ENCODE results near the gene SV2C. TPM values are rescaled to one million over a fixed set of nuclear protein-coding genes. Genes with fewer than 3 reads are reported as not detected.
A peak's percentile ranks its signal among the peaks of the same experiment; 100 is the strongest.

Gene SV2C
- total RNA-seq, 1 experiment from 2014 or later, result not detected

DNA sequence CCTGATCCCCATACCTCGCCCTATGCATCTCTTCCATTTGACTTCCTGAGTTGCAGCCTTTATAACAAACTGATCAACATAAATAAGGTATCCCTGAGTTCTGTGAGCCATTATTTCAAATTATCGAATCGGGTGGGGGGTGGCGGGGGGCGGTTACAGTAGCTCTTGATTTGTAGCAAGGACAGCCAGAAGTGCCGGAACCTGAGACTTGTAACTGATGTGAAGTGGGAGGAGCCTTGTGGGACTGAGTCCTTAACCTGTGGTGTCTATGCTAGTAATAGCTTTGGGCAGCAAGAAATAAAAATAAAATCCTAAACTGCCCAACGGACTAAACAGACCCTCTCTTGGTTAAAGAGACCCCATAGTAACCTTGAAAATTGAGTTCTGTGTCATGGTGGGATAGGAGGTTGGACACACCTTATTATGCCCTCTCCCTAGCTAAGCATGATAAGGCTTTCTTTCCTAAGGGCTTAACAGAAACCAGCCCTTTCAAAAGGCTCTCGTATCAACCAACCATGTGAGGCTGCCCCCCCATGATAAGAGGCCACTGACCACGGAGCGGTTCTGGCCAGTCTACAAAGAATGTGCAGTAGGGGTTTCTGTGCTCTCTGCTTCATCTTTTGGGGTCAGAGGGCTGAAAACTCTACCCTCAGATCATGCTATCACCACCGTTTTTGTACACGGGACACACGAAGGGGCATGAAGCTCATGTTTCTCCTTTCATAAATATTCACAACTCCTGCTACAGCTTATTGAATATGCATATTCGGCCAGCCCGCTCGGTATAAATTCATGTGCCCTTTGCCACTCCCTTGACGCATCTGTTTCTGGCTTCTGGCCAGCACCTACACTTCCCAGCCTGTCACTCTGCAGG lies 280.4 kb downstream of the SV2C start:
- Mint-ChIP-seq H3K27me3 (ENCODE audit: insufficient read depth, unreplicated experiment) (no peaks in the 10 kb centered on the region), H3K27ac (ENCODE audit: low read depth, unreplicated experiment) (no peak overlapping the region), H3K4me1 (ENCODE audit: insufficient read depth, unreplicated experiment) (peaks cover 5% of the 10 kb centered on the region), H3K36me3 (ENCODE audit: insufficient read depth, unreplicated experiment) (no peaks in the 10 kb centered on the region), H3K4me3 (ENCODE audit: unreplicated experiment) (no peak overlapping the region), H3K9me3 (ENCODE audit: unreplicated experiment) (peaks cover 1% of the 10 kb centered on the region)
- ChIA-PET CTCF (interaction anchor here (0.6 to 1.9 kb wide), 3 partner anchors 8 to 40 kb away, joined by 3 to 4 read pairs (median 3); partner anchors contain the start of gene IQGAP2), POLR2A (interaction anchor here (0.6 kb wide), 1 partner anchor 17 kb away, joined by 3 read pairs; no protein-coding TSS in a partner anchor)
- no TSS peak for BruUV-seq (replicated peaks)
- TF ChIP-seq CTCF (IDR thresholded peaks at IDR 0.05; ENCODE audit: unreplicated experiment), result no peak
- peak; percentile 58 for DNase-seq (ENCODE audit: unreplicated experiment)
- intact Hi-C loops (cut with micrococcal nuclease), result no loop called here

DNA sequence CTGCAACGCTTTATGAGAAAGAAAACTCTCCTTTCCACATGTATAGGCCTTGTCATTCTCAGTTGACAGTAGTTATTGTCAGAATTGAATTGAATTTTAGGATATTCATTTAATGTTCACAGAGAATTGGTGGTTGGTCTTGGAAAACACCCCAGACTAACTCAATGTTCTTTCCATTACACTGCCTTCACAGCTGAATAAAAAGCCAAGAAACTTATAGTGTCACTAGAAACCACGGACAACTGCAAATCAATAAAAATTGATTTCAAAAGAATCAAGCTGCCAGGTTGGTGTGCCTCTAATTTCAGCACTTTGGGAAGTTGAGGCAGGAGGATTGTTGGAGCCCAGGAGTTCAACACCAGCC lies 281.0 kb downstream of the SV2C start:
- POLR2A ChIA-PET, result no interaction called here
- DNase-seq (ENCODE audit: unreplicated experiment), result no peak
- H3K9me3 Mint-ChIP-seq (ENCODE audit: unreplicated experiment), result peaks cover 7% of the 10 kb centered on the region
- no peak overlapping the region for H3K4me3 Mint-ChIP-seq (ENCODE audit: unreplicated experiment)
- no TSS peak for BruUV-seq (replicated peaks)
- CTCF ChIA-PET, result interaction anchor here (1.1 to 1.9 kb wide), 2 partner anchors 19 to 39 kb away, joined by 4 read pairs; partner anchors contain the start of gene IQGAP2
- no peaks in the 10 kb centered on the region for H3K27me3 Mint-ChIP-seq (ENCODE audit: insufficient read depth, unreplicated experiment)
- no peak for TF ChIP-seq CTCF (IDR thresholded peaks at IDR 0.05; ENCODE audit: unreplicated experiment)
- peaks cover 11% of the 10 kb centered on the region for H3K4me1 Mint-ChIP-seq (ENCODE audit: insufficient read depth, unreplicated experiment)
- no peaks in the 10 kb centered on the region for H3K36me3 Mint-ChIP-seq (ENCODE audit: insufficient read depth, unreplicated experiment)
- intact Hi-C loops (cut with micrococcal nuclease), result no loop called here
- H3K27ac Mint-ChIP-seq (ENCODE audit: low read depth, unreplicated experiment), result no peak overlapping the region

DNA sequence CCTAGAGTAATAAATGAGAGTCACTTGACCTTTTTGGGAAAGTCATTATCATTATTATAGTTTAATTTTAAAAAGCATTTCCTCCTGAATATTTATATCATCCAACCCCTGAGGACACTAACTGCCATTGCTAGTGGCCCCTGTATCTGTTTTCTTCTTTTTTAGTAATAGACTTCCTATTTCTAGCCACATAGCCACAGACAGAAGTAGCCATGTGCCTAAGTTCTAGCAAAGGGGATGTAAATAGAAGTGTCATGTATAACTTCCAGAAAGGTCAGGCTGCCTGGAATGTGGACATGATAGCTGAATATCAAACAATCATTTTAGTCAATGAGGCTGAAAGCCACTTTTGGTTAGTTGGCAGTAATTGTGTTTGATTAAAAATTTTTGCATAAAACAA lies 282.4 kb downstream of the SV2C start:
- TF ChIP-seq CTCF (IDR thresholded peaks at IDR 0.05; ENCODE audit: unreplicated experiment), result no peak
- intact Hi-C loops (cut with micrococcal nuclease), result no loop called here
- no peak overlapping the region for H3K27ac Mint-ChIP-seq (ENCODE audit: low read depth, unreplicated experiment)
- ChIA-PET CTCF (interaction anchor here (1.2 kb wide), 1 partner anchor 28 kb away, joined by 5 read pairs; no protein-coding TSS in a partner anchor), POLR2A (no interaction called here)
- H3K9me3 Mint-ChIP-seq (ENCODE audit: unreplicated experiment), result peaks cover 7% of the 10 kb centered on the region
- no peaks in the 10 kb centered on the region for H3K27me3 Mint-ChIP-seq (ENCODE audit: insufficient read depth, unreplicated experiment)
- H3K36me3 Mint-ChIP-seq (ENCODE audit: insufficient read depth, unreplicated experiment), result no peaks in the 10 kb centered on the region
- DNase-seq (ENCODE audit: unreplicated experiment), result no peak
- peaks cover 11% of the 10 kb centered on the region for H3K4me1 Mint-ChIP-seq (ENCODE audit: insufficient read depth, unreplicated experiment)
- H3K4me3 Mint-ChIP-seq (ENCODE audit: unreplicated experiment), result no peak overlapping the region
- no TSS peak for BruUV-seq (replicated peaks)

DNA sequence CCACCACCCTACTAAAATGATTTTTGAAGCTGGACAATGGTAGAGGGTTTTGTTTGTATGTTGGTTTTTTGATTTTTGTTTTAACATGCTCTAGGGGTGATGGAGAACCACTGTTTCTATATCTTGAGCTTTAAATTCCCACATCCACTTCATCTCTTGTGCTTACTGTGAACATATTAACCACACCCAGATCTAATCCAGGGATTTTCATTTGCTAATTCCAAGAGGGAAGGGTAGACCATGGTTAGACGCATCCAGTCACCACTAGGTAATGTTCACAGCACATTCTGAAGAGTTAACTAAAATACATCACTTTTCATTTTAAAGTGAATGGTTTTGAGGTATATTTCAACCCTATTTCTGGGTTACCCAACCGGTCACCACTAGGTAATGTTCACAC lies 283.4 kb downstream of the SV2C start:
- no peak overlapping the region for H3K4me3 Mint-ChIP-seq (ENCODE audit: unreplicated experiment)
- H3K36me3 Mint-ChIP-seq (ENCODE audit: insufficient read depth, unreplicated experiment), result no peaks in the 10 kb centered on the region
- TF ChIP-seq CTCF (IDR thresholded peaks at IDR 0.05; ENCODE audit: unreplicated experiment), result no peak
- H3K4me1 Mint-ChIP-seq (ENCODE audit: insufficient read depth, unreplicated experiment), result peaks cover 7% of the 10 kb centered on the region
- no peak for DNase-seq (ENCODE audit: unreplicated experiment)
- BruUV-seq (replicated peaks), result no TSS peak
- H3K27ac Mint-ChIP-seq (ENCODE audit: low read depth, unreplicated experiment), result no peak overlapping the region
- intact Hi-C loops (cut with micrococcal nuclease), result no loop called here
- H3K27me3 Mint-ChIP-seq (ENCODE audit: insufficient read depth, unreplicated experiment), result no peaks in the 10 kb centered on the region
- ChIA-PET POLR2A (no interaction called here), CTCF (interaction anchor here (0.6 kb wide), 1 partner anchor 185 kb away, joined by 3 read pairs; no protein-coding TSS in a partner anchor)
- H3K9me3 Mint-ChIP-seq (ENCODE audit: unreplicated experiment), result peaks cover 7% of the 10 kb centered on the region
